Effector CD4-positive, alpha-beta T cell (primary cell): ENCODE measurements around the gene ACP5.
A peak's percentile ranks its signal among the peaks of the same experiment; 100 is the strongest.
"Not testable (repeated sequence)": the region's sequence is repeated elsewhere in the genome, so short reads cannot be mapped to it uniquely, and the experiment has no call there.

Source experiments
- DNase-seq: peaks from one replicate; pipeline ENCODE4 v3.0.0-alpha.2; 2020
- total RNA-seq: gene quantifications from one replicate; lab custom pipeline; 2026; lab: John Stamatoyannopoulos, UW

Gene ACP5
- total RNA-seq: 14.4 reads per million, percentile 39 among the genes with 10 or more reads in this experiment

DNA sequence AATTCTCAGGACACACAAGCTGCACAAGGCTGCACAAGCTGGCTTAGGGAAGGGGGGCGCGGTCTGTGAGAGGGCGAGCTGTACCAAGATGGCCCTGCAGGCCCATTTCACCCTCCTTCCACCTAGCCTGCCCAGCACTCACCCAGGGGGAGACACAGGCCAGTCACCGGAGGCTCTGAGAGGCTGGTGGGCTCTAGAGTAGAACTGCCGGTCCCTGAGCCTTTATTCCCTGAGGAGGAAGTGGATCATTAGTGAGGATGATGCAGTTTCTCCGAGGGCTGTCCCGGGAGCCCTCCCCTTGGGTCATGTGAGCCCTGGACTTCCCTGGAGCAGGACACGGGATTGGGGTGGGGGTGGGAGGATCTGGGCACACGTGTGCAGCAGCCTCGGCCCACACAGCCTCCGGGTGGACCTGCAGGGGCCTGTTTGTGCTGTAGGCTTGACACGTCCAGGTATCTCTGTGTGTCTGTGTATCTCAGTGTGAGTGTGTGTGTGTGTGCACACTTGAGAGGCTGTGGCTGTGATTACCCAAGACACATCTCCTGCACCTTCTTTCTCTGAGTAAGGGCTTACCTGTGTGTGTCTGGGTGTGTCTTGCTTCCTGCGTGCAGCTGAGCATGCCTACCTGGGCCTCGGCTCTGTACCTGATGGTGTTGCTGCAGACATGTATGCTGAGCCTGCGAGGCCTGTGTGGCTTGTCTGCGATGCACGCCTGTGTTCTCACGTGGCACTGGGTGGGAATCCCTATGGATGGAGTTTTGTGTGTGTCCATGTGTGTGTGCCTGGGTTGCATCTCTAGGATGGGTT is at the start of gene ACP5:
Gene ACP5 (minus strand): TSS at position 195 of the 807 bp plus-strand sequence. CDS start 328 bp downstream, outside the sequence.
- DNase-seq: no peak

DNA sequence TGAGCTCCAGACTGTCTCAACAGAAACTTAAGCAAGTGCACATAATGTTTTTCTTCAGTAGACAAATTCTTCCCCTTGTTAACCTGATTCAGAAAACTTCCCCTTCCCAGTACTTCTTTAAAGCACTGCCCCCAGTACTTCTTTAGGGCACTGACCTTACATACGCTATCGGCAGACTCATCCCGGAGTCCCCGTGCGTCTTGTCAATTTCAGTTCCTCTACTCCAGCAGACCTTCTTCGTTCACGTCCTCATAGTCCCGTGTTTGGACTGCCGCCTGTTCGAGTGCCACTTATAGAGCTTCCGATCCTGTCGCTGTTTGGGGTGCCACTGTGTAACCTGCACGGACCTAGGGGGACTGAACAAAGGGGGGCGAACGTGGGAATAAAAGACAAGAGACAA is 48.8 kb upstream of the ACP5 start:
- no peak for DNase-seq

DNA sequence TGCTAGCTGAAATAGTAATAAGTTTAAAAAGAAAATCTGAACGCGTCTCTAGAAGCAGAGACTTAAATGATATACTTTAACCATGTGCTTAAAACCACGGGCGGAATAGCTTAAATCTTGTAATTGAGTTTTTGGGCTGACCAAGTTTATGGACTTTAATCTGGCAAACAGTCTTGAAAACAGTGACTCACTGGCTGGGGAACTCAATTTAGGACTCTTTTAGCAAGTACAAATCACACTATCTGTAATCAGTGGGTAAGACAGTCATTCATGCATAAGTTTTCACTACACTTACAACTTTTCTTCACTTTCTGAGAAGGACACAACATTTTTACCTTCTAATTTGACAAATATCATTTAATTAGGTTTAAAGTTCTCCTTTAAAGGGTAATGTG is 46.6 kb upstream of the ACP5 start:
- no peak for DNase-seq

DNA sequence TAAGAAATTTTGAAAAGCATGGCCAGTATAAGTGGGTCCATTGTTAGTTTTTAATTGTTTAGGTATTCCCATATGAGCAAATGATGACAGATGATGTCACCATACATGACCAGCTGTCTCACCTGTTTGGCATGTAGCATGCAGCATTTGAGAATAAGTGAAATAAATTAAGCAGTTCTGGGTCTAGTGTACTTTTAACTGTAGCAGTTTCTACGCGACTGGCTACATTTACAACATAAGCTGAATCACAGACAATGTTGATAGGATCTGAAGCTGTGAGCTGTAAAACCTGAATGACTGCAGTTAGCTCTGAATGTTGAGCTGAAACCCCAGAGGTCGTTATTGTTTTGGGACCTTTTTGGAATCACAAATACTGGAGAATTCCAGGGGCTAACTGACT is 45.0 kb upstream of the ACP5 start:
- not testable (repeated sequence) for DNase-seq

DNA sequence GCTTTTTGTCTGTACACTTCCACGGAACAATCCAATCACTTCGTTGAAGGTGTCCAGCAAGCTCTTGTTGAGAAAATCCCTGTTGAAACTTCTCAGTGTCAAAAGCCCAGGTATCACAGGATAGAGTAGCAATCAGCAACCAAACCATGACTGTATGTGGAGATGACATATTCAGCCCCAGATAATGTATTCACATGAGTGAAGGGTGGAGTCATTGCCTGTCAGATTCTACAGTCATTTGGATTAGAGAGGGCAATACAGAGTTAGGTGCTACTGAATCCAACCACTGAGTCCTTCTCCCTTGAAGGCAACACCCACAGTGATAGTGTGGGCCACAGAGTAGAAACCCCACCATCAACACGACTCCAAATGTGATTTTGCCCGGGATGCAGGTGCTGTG is 43.1 kb upstream of the ACP5 start:
- DNase-seq: no peak

DNA sequence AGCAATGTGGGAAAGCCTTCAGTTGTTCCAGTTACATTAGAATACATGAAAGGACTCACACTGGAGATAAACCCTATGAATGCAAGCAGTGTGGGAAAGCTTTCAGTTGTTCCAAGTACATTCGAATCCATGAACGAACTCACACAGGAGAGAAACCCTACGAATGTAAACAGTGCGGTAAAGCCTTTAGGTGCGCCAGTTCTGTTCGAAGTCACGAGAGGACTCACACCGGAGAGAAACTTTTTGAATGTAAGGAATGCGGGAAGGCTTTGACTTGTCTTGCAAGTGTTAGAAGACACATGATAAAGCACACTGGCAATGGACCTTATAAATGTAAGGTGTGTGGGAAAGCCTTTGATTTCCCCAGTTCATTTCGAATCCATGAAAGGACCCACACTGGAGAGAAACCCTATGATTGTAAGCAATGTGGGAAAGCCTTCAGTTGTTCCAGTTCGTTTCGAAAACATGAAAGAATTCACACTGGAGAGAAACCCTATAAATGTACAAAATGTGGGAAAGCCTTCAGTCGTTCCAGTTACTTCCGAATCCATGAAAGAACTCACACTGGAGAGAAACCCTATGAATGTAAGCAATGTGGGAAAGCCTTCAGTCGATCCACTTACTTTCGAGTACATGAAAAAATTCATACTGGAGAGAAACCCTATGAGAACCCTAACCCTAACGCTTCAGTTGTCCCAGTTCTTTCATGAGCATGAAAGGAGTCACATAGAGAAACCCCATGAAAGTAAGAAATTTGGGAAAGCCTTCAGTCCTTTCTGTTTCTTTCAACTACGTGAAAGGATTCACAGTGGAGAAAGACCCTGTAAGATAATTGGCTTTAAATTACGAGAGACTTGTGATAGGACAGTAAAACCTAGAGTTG is 40.0 kb upstream of the ACP5 start:
- no peak for DNase-seq

DNA sequence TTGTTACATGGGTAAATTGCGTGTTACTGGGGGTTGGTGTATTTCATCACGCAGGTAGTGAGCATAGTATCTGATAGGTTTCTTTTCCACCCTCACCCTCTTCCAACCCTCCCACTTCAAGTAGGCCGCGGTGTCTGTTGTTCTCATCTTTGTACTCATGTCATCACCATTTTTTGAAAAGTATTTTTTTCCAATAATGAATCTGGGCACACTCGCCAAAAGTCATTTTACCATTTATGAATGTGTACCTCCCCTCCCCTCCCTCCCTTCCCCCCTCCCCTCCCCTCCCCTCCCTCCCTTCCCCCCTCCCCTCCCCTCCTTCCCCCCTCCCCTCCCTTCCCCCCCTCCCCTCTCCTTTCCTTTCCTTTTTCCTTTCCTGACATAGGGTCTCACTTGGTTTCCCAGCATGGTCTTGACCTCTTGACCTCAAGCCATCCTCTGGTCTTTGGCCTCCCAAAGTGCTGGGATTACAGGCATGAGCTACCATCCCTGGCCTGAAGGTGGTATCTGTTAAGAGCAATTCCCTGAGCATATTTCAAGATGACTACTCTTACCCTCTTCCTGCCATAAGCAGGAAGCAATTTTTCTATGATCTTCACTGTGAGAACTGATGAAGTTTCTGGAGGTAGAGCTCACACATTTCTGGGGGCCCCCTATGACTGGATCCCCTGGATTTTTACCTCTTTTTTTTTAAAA is 35.5 kb upstream of the ACP5 start:
- DNase-seq: no peak

DNA sequence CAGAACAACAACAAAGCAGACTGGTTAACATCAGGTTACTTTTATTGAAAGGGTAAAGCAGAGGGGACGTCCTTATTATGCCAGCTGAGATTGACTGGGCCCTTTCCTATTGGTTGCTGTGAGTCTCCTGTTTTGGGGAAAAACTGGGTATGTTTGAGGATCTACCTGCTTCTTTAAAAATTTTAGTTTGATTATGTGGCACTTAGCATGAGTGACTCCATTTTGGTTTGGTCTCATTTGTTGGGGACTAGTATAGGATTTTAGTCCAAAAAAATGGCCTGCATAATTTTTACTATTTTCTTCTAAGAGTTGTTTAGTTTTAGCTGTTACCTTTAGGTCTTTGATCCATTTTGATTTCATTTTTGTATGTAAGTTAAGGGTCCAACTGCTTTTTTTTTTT is 34.3 kb upstream of the ACP5 start:
- no peak for DNase-seq

DNA sequence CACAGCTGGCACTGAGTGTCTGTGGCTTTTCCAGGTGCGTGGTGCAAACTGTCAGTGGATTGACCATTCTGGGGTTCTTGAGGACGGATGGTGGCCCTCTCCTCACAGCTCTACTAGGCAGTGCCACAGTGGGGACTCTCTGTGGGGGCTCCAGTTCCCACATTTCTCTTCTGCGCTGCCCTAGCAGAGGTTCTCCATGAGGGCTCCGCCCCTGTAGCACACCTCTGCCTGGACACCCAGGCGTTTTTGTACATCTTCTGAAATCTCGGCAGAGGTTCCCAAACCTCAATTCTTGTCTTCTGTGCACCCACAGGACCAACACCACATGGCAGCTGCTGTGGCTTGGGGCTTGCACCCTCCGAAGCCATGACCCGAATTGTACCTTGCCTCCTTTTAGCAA is 29.0 kb upstream of the ACP5 start:
- DNase-seq: no peak

DNA sequence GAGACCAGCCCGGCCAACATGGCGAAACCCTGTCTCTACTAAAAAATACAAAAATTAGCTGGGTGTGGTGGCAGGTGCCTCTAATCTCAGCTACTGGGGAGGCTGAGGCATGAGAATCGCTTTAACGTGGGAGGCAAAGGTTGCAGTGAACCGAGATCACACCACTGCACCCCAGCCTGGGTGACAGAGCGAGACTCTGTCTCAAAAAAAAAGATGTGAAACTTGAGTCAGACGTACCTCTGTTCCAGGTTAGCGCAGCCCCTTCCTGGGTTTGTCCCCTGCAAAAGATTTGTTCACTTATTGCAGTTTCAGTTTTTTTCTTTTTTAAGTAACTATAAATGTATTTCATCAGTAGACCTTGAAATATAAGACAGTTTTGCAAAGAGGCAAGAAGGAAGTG is 22.3 kb upstream of the ACP5 start:
- not testable (repeated sequence) for DNase-seq

DNA sequence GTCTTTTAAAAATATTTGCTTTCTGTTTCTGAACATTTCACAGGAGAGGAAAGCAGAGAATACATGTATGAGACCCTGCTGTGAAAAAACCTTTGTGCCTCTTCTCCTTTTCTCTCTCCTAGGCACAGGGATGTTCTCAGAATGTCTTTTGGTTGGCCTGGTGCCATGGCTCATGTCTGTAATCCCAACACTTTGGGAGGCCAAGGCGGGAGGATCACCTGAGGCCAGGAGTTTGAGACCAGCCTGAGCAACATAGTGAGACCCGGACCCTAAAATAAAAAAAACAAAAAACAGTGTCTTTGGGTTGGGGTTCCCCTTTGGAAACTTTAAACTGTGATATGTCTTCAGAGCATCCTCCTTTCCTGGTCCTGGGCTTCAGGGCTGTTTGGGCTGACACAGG is 21.3 kb upstream of the ACP5 start:
- DNase-seq: no peak

DNA sequence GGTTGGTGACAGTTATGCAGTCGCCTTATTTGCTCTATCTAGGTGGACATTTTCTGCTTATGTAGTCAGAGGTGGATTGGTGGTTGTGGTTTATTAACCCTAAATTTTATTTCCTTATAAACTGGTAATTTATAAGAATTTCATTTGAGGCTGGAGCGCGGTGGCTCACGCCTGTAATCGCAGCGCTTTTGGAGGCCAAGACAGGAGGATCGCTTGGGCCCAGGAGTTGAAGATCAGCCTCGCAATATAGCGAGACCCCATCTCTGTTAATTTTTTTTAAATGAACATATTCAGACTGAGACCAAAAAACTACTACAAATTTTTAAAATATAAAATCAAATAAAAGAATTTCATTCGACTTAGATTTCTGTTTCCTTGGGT is 20.6 kb upstream of the ACP5 start:
- DNase-seq: no peak

DNA sequence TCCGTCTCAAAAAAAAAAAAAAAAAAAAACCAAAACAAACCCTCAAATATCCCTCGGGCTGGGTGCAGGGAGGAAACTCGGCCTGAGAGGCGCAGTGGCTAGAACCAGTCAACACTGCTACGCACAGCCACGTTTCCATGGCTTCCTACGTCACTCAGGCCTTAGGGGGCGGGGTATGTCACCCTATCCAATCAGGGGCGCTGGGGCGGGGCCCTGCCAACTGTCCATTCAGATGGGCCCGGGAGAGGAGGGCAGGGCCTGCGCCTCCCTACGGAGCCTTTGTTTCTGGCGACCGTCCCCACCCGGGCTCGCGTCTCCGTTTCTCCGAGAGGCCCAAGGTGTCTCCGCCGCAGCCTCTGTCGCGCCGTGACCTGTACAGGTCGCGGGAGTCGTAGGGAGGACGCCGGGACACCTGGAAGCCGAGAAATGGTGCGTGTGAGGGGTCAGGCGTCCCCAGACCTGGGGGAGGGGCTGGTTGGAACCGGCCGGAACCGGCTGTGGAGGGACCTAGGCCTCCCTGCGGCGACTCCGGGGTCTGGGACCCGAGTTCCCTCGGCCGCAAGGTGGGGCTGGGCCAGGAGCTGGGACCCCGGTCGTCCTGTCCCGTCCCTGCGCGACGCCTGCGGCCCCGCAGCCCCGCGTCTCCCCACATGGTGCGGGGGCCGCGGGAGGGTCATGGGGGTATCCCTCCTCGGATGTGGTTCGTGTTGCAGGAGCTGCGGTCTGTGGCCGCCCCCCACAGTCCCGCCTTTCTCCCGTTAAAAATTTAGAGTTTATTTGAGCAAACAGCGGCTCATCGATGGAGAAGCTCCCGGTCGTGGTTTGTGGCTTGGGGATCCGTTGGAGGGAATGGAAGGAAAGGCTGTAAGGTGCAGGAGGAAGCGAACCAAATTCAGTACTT is 20.0 kb upstream of the ACP5 start, which contains the start of gene ZNF627:
Gene ZNF627 (plus strand): TSS at position 282 of the 901 bp plus-strand sequence. CDS start 145 bp downstream, at position 427.
- peak; percentile 94 for DNase-seq

DNA sequence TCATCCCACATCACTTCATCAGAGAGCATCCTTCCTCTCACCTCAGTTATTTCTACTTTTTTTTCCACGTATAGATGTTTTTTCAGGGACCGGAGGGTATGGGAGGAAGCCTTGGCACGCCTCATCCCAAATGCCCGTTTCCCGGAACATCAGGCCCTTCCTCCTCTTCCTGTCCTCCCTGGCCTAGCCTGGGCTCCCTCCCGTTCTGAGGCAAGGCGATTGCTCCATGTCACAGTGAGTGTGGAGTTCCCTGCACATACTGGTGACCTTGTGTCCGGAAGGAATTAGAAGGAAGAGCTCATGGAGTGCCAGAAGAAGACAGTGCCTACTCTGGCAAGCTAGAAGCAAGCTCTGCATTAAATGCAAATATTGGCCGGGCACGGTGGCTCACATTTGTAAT is 18.7 kb upstream of the ACP5 start:
- no peak for DNase-seq

DNA sequence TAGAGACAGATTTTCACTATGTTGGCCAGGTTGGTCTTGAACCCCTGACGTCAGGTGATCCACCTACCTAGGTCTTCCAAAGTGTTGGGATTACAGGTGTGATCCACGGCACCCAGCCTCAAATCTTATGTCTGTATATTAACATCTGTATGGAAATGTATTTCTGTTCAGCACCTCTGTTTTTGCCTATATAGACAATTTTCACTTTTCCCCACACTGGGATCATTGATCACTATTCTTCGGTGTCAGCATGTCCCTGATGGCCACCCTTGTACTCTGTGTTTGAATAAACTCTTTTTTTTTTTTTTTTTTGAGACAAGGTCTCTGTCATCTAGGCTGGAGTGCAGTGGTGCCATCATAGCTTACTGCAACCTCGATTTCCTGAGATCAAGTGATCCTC is 16.6 kb upstream of the ACP5 start:
- no peak for DNase-seq

DNA sequence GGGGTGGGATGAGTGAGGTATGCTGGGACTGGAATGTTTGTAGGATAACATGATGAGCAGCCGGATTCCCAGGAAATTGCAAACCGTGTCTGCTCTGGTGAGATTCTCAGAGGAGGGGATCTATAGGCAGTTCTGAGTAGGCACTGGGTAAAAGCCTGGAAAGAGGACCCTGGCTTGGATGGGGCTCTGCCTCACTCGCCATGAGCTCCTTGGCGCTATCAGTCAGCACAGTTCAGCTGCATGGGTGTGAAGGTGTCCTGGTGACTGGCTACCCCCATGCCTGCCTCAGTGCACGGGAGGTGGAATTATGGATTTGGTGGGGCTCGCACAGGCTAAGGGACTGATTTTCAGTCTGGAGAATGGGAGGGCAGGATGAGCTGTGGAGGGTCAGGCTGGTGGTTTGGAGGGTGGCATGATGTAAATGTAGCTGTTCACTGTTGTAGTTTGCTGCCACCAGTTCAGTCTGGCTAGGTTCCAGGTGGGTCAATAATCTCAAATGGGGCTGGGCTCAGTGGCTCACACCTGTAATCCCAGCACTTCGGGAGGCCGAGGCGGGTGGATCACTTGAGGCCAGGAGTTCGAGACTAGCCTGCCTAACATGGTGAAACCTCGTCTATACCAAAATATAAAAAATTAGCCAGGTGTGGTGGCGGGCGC is 10.7 kb upstream of the ACP5 start:
- no peak for DNase-seq

DNA sequence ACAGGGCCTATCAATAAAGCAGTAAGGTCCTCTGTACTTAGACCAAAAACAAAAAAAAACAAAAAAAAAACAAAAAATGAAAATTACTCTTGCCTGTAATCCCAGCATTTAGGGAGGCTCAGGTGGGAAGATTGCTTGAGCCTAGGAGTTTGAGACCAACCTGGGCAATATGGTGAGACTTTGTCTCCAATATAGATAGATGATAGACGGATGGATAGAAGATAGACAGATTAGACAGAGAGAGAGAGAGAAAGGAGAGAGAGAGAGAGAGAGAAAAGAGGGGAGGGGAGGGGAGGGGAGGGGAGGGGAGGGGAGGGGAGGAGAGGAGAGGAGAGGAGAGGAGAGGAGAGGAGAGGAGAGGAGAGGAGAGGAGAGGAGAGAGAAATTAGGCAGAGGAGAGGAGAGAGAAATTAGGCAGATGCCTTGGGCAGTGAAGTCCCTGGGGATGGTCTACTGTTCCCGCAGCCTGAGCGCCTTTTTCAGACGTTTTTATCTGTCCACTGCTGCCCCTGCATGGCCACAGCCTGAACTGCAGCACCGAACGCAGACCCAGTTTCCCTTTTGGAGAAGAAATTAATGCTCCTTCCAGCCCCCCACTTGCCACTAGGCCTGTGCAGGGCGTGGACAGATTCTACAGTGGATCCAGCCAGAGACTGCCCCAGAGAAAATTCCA is 10.0 kb upstream of the ACP5 start:
- DNase-seq: peak; percentile 62

DNA sequence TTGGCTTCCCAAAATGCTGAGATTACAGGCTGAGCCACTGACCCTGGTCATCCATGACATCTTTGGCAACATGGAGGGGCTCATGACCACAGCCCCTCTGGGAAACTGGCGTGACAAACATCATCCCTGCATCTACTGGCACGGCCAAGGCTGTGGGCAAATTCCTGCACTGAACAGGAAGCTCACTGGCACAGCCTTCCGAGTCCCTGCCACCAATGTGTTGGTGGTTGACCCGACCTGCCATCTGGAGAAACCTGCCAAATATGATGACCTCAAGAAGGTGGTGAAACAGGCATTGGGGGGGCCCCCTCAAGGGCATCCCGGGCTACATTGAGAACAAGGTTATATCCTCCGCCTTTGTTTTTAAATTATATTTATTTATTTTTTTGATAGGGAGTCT is 8.9 kb upstream of the ACP5 start:
- DNase-seq: no peak

DNA sequence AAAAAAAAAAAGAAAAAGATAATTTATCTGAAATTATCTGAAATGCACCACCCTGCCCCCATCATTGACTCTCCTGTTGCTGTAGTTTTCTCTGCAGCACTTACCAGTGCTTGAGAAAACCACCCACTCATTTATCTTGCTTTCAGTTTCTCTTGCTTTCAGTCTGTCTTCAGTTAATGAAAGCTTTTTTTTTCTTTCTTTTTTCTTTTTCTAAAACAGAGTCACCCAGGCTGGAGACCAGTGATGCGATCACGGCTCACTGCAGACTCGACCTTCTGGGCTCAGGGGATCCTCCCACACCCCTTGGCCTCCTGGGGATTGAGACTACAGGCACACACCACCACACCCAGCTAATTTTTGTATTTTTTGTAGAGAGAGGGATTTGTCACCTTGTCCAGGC is 4.3 kb upstream of the ACP5 start:
- no peak for DNase-seq

DNA sequence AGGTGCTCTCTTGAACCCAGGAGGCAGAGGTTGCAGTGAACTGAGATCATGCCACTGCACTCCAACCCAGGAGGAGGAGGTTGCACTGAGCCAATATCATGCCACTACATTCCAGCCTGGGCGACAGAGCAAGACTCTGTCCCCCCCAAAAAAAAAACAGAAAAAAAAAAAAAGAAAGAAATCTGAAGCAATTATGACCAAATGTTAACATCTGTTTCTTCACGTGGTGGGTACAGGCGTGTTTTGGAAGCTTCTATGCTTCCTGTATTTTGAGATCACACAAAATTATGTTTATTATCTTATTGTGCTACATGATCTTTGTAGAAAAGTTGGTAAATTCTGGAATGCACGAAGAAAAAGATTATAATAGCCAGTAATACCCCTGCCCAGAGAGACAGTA is 2.7 kb upstream of the ACP5 start:
- no peak for DNase-seq
